COLO829 (cell line): ENCODE measurements around the gene PFKP.
"Not testable (repeated sequence)": the region's sequence is repeated elsewhere in the genome, so short reads cannot be mapped to it uniquely, and the experiment has no call there.

Experiments used
- DNase-seq: peaks from one replicate; pipeline ENCODE4 v3.0.0; 2012; ENCODE audit warnings: low spot score

PFKP gene

DNA sequence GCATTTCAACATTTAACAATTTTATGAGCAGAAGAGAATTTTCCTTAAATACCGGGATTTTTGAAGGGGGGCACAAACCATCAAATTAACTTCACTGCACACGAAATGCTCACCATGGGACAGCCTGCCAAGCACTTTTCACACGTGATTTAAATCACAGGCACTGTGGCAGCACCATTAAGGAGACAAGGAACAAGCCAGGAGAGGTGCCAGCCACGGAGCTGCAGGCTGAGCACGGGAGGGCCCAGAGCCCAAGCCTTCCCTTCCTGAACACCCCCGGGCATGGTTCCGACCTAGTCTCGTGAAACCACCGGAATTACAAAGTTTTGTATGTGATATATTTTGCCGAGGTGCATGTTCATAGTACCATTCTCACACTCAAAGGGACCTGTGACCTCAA is 91.8 kb downstream of the PFKP start:
- no peak for DNase-seq

DNA sequence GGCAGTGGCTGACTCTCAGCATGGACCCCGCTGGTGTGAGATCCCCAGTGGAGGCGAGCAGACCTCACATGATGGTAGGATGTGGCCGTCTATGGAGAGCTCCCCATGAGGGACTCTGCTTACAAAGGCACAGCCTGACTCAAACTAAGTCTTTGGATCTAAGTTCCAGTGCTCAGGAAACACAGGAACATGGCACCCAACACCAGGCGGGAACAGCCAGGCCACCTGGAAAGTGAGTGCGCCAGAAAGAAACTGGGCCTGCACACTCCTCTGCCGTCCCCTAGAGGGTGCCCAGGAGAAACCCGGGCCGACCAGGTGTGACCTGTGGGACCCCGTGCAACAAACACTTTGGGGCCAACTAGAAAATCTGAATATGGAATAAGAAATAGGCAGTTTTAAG is 95.2 kb downstream of the PFKP start:
- DNase-seq = no peak

DNA sequence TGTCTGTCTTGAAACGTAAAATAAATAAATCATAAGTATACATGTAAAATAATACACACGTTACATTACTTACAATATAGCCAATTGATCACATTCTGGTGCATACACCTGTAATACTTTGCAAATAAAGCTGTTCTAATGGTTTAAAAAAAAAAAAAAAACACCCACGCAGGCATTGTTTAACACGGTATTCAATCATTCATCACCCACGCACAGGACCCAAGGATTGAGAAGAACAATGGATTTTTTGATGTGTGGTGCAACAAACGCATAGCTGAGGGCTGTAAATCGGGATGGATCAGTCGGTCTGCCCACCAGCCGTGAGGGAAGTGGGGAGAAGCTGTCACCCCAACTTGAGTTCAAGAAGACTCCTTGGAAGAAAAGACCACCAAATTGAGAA is 96.5 kb downstream of the PFKP start:
- DNase-seq = no peak

DNA sequence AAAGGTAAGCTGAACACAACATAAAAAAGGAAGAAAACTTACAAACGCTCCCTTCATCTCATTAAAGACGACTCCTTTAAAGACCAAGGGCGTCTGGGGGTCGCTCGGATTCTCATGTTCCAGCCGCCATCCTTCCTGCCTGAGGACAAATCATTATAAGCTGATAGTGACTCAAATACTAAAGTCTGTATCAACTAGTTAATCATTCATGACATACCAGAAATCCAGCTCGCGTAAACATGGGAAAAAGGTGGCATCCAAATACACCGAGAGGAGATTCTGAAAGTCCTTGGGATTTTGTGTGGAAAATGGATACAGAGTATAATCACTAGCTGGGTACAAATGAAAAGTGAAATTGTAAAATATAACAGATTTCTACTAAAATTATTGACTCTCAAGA is 97.8 kb downstream of the PFKP start:
- no peak for DNase-seq

DNA sequence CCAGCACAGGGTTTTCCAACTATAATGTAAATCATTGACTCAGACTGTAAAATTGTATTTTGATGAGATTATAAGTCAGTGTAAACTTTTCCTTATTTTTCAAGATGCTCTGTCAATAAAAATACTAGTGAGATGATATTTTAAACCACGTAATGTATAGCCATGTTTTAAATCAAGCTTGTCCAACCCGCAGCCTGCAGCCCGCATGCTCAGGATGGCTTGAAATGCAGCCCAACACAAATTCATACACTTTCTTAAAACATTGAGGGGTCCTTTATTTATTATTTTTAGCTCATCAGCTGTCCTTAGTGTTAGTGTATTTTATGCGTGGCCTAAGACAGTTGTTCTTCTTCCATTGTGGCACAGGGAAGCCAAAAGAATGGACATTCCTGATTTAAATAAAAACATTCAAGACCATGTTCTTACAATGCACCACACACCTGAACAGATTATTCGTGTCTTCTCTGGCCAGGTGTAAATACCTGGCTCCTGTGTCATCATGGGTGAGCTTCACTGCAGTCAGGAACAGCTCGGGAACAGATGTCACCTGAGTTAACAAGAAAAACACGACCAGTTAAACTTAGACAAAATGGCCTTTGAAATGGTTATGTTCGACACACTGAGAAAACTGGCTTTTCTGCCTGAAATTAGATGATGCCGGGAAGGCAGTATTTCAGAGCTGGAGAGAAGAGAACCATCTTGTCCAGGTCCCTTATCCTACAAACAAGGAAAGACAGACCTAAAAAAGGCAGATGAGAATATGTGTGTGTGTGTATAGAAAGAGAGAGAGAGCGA is 99.3 kb downstream of the PFKP start:
- DNase-seq = no peak

DNA sequence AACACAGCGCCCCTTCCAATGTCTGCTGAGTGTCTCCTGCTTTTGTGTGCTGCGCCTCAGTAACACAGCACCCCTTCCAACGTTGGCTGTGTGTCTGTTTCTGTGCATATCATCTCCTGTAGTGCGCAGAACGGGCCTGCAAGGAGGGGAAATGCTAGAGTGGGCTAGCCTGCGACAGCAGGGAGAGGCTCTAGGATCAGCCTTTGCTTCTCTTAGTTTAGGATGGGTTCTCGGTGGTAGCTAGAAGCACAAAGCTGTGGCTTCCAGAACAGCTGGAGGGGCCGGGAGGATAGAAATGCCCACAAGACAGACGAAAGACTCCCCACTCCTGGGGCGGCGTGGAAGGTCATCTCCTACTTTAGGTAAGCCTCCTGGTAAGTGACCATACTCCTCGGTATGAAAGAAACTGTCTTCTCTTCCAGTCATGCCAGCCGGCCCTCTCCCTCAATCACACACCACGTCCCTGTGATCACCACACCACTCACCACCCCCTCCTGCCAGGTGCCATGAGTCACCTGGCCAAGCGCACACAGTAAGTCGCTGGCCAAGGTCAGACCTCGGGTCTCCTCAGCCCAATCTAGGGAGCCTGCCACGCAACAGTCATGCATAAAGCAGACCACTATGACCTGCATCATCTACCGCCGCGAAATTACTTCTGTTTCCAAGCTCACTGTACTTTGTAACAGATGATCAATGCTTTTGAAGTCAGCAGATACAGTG is 100.4 kb downstream of the PFKP start:
- no peak for DNase-seq

DNA sequence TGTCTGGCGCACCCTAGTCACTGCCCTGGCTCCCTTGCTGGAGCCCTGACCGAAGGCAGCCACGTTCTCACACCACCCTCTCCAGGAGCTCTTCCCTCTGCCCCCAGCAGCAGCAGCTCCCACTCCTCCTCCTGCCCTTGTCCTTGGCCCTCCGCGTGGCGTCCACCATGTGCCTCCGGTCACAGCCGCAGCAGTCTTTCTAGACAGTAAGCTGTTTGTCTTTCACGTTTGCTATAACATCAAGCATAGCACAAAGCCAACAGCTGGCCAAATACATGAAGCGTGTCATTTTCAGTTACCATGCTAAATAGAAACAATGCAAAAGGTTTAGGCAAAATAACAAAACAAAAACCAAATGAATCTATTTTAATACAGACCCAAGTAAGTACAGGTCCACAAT is 101.9 kb downstream of the PFKP start:
- DNase-seq = no peak

DNA sequence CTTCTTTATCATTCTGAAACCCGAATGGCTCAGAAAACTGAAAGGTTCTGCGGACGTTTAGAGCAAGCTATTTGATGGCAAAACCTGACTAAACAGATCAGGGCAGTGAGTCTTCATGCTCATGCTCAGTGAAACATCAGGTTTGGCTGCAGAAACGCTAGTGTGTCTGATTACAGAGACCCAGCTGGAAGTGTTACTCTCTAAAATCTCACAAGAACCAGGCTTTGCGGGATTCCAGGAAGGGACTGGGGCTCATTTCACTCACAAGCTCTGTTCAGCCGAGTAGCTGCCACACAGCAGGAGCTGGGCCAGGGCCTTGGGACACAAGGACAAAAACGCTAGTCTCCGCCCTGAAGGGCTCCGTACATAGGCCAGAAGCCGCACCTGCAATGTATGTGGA is 102.3 kb downstream of the PFKP start:
- no peak for DNase-seq

DNA sequence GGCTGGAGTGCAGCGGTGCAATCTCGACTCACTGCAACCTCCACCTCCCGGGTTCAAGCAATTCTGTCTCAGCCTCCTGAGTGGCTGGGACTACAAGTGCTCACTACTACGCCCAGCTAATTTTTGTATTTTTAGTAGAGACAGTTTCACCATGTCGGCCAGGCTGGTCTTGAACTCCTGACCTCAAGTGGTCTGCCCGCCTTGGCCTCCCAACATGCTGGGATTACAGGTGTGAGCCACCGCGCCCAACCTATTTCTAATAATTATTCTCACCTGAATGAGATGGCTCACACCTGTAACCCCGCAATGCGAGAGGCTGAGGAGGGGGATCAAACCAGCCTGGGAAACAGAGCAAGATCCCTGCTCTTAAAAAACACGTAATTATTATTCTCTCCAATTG is 104.1 kb downstream of the PFKP start:
- not testable (repeated sequence) for DNase-seq

DNA sequence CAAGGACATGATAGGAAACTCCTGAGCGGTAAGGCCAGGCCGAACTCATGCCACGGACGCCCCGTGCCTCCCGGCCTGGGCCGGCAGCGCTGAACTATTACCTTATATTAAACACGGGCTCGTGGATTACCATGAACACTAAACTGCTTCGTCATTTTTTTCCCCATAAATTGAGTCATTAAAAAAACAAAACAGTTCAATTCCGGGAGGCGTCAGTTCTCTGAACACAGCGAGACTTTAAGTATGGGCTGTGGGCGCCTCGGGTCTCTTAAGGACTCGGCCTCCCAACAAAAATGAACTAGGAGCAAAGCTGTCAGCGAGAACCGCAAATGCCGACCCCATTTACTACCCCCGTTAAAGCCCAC is 104.7 kb downstream of the PFKP start:
- no peak for DNase-seq

DNA sequence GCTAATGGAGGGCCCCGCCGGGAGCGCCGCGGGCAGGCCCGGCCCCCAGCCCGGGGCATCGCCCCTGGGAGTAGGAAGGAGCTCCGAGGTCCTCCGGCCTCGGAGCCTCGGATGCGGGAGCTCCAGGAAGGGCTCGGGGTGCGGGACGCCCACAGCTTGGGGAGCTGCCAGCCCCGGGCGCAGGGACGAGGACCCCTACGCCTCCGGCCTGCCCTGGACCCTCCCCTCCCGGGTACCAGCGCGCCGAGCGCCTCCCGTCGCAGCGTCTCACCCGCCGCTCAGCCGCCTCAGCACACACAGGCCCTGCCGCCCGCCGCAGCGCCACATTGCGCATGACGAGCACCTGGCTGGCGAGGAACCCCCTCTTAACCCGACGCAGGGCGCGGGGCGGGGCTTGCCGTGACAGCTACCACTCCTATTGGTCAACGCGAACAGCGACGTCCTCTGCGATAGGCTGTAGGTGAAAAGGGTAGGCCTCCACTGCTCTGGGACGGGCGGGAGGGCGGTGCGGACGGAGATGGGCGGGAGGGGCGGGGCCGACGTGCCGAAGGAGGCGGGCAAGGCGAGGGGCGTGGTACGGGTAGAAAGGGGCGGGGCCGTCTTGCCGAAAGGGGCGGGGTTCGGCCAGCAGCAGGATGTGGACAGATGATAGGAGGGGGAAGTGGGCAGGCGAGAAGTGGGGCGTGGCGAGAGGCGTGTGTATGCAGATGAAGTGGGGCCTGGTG is 105.3 kb downstream of the PFKP start, which contains the start of gene PITRM1:
PITRM1 (minus strand) TSS at position 337 of the 725 bp plus-strand sequence; CDS start at position 327, 10 bp downstream.
- DNase-seq = peak; percentile 91

DNA sequence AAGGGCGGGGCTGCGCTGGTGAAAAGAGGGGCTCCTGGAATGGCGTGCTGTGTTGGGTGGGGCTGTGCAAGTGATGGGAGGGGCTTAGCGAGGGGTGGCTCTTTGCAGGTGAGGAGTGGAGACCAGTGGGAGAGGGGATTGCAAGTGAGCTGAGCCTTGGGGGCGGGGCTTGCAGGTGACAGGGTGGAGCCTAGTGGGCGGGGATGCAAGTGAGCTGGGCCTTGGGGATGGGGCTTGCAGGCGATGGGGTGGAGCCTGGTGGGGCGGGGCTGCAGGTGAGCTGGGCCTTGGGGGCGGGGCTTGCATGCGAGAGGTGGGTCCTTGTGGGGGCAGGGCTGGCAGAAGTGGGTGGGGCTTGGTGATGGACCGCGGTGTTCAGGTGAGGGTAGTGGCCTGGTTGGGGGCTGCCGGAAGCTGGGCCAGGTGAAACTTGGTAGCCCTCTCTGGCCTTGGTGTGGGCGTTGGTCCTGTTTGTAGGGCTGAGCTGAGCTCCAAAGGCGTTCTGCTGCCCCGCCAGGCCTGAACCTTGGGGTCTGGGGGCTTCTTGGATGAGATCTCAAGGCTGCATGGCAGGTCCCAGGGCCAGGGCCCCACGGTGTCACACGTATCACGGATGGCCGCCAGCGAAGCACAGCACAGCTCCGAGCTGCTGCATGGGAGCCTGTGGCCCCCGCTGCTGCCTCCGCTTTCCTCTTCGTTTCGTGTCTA is 106.0 kb downstream of the PFKP start:
- peak; percentile 34 for DNase-seq

DNA sequence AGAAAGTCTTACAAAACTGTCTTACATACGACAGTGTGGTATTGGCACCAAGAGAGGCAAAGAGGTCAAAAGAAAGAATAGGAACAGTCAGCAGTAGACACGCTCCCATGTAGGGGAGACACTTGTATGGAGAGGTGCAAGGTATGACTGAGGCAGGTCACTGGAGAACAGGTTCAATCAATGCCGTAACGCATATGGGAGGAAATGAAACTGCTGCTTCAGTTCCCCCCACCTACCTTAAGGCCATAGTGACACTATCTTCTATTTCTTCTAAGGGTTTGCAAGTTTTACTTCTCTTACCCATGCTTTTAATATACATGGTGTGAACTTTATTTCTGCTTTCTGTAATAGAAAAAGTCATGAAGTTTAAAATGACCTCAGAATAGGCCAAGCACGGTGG is 110.7 kb downstream of the PFKP start:
- DNase-seq = no peak

DNA sequence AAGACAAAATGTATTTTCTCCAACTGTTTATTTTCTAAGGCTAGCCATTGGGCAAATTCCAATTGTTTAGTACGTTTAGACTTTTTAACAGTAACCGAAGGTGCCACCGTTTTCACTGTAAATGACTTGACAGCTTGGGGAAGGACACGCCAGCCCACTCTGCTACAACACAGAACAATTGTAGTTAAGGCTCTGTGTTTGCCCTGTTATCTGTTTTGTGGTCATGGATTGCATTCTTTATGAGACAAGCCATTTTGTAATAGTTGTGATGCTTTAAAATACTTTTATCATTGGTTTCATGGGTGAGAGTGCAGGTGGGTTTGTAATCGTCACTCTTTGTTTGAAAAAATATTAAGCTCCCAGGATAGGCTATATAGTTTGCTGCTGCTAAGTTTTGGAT is 111.8 kb downstream of the PFKP start:
- DNase-seq = no peak

DNA sequence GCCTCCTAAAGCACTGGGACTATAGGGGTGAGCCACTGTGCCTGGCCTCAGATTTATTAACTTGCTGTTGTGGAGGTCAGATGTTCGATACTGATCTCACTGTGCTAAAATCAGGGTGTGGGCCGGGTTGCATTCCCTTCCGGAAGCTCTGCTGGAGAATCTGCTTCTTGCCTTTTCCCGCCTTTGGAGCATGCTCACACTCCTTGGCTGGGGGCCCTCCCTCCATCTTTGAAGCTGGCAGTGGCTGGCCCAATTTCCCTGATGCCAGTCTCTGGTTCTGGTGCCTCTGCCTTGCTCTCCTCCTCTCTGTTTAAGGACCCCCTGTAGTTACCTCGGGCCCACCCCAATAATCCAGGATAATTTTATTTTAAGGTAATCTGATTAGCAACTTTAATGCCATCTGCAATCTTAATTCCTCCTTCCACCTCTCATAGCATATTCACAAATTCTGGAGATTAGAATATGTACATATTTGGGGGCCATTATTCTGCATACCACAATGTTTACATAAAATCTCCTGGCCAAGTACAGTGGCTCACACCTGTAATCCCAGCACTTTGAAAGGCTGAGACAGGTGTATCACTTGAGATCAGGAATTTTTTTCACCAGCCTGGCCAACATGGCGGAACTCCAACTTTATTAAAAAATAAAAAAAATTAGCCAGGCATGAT is 113.1 kb downstream of the PFKP start:
- no peak for DNase-seq

DNA sequence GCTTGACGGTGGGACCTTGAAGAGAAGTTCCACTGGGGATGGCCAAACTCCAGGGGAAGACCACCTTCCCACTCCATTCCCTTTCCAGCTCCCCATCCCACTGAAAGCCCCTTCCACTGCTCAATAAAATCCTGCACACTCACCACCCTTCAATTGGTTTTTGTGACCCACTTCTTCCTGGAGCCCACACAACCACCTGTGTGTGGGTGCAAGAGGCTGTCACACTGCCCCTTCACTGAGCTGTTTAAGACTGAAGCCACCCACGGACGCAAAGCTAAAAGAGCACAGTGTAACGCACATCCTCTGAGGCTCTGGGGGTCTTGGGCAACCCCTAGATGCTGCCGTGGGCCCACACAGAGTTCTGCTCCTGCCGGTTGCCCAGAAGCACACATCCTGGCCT is 118.0 kb downstream of the PFKP start:
- DNase-seq = no peak

DNA sequence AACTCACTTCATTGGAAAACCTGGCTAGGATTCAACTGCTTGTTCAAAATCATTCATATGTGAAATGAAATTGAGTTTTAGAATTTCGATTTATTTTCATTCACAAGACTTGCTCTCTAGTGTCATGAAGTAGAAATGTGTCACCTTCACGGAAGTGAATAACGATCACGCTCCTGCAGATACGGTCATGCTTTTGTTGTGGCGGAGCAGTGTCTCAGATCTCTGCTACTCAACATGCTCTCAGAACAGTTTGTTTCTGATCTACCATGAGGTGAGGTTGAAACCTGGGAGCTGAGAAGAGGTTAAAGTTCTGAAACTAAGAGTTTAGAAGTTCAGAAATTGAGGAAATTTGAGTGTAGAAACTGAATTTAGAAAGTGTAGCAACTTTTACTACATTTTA is 119.0 kb downstream of the PFKP start:
- no peak for DNase-seq
